Gastrocnemius medialis (tissue), 4 donors: ENCODE data around the gene ASF1A.

Source experiments
- CTCF ChIP-seq, 5 experiments: fragments of 450-650 bp in 3 of 5; fragments of 200-600 bp in 2 of 5; sonication (generic) in 2 of 5; IDR thresholded peaks in 4 of 5; conservative IDR thresholded peaks in 1 of 5; 1 replicate in 4 of 5; 2 replicates in 1 of 5; pipeline ENCODE4 v1.5.1; 2016 to 2019; ENCODE audit warnings: antibody characterized with exemption in 5 of 5, mild to moderate bottlenecking in 3 of 5, moderate library complexity in 3 of 5
- POLR2A ChIP-seq, 2 donors: fragments of 450-650 bp; IDR thresholded peaks; one replicate each; pipeline ENCODE4 v1.6.1; 2017; ENCODE audit warnings: antibody characterized with exemption in 2 of 2, mild to moderate bottlenecking in 2 of 2, moderate library complexity in 2 of 2

GRCh38 chr6:118953391-118953790 lies 59.4 kb downstream of the ASF1A start:
- TF ChIP-seq CTCF (IDR thresholded peaks at IDR 0.05 in 4 of 5, conservative IDR thresholded peaks at IDR 0.05 in 1 of 5) (no peak), POLR2A (IDR thresholded peaks at IDR 0.05) (no peak)
